ENCODE data around the gene GRIN3B. TPM values are rescaled to one million over a fixed set of nuclear protein-coding genes. Genes with fewer than 3 reads are reported as not detected.

GRIN3B gene
- total and polyA plus RNA-seq, 2 donors (not counting 1 experiment from before 2014, with no cell fraction given): 0.10 to 0.42 TPM

- Histone ChIP-seq H3K27ac (ENCODE audit: low read length in 2 of 2) (no peak overlapping the region), H3K27me3 (replicated peaks in 1 of 4; ENCODE audit: control extremely low read depth in 1 of 4, control insufficient read depth in 3 of 4, insufficient read depth in 4 of 4, low read length in 3 of 4) (peaks cover 0 to 24% (median 11%) of the 10 kb centered on the region in 4 experiments), H3K79me2 (ENCODE audit: control insufficient read depth, insufficient read depth, low read length) (no peaks in the 10 kb centered on the region), H3K36me3 (replicated peaks in 1 of 2; ENCODE audit: control extremely low read depth in 1 of 2, control insufficient read depth in 1 of 2, extremely low read depth in 1 of 2, insufficient read depth in 2 of 2, low read length in 1 of 2) (peaks cover 0 to 5% of the 10 kb centered on the region in 2 experiments), H2AFZ (ENCODE audit: insufficient read depth, low read depth, low read length, poor library complexity, severe bottlenecking) (no peak overlapping the region), H4K20me1 (ENCODE audit: control insufficient read depth, insufficient read depth, low read length, poor library complexity, severe bottlenecking) (peaks cover 19% of the 10 kb centered on the region), H3K4me3 (ENCODE audit: control extremely low read depth in 1 of 5, extremely low read depth in 1 of 5, insufficient read depth in 1 of 5, low read depth in 2 of 5, low read length in 4 of 5) (no peak overlapping the region), H3K9ac (ENCODE audit: low read length) (no peak overlapping the region), H3K4me1 (ENCODE audit: control insufficient read depth in 2 of 2, insufficient read depth in 2 of 2, low read length in 2 of 2) (peaks cover 11 to 13% of the 10 kb centered on the region in 2 donors), H3K9me3 (ENCODE audit: control extremely low read depth in 1 of 3, control insufficient read depth in 2 of 3, insufficient read depth in 1 of 3, low read length in 2 of 3) (no peaks in the 10 kb centered on the region), H3K4me2 (replicated peaks; ENCODE audit: low read depth, low read length, poor library complexity, severe bottlenecking) (no peak overlapping the region)
- Mint-ChIP-seq H3K9me3 (ENCODE audit: insufficient read depth) (no peaks in the 10 kb centered on the region), H3K27me3 (peaks cover 5% of the 10 kb centered on the region), H3K27ac (no peak overlapping the region), H3K4me1 (peaks cover 9% of the 10 kb centered on the region), H3K4me3 (peak overlapping the region; percentile 42)
- DNase-seq (no peak), ATAC-seq (ENCODE audit: low read depth) (no peak)
- TF ChIP-seq EZH2 (IDR thresholded peaks at IDR 0.05; ENCODE audit: borderline replicate concordance, insufficient read depth, low read depth, low read length, poor library complexity, severe bottlenecking) (no peak), CTCF (IDR thresholded peaks at IDR 0.05) (no peak)
- CTCF ChIA-PET: interaction anchor here (1.2 to 1.4 kb wide), 2 partner anchors 14 to 112 kb away, joined by 4 read pairs; partner anchors contain the start of genes MED16 and RNU6-9
- POLR2A ChIA-PET: interaction anchor here (1.1 kb wide), 1 partner anchor 61 kb away, joined by 3 read pairs; no protein-coding TSS in a partner anchor
- intact Hi-C loops (cut with micrococcal nuclease): no loop called here
- 93% methylated on average over 63 of the region's 70 CpGs for WGBS (ENCODE audit: insufficient coverage)
These were observed 4.8 kb downstream of the GRIN3B start for GRCh38 chr19:1004803-1005664.

Measured in B cell (primary cell).